ENCODE data around the gene RNH1. TPM values are rescaled to one million over a fixed set of nuclear protein-coding genes. Genes with fewer than 3 reads are reported as not detected.
A peak's percentile ranks its signal among the peaks of the same experiment; 100 is the strongest.

Gene RNH1
- total RNA-seq, 1 donor from 2014 or later: 649 TPM

DNA sequence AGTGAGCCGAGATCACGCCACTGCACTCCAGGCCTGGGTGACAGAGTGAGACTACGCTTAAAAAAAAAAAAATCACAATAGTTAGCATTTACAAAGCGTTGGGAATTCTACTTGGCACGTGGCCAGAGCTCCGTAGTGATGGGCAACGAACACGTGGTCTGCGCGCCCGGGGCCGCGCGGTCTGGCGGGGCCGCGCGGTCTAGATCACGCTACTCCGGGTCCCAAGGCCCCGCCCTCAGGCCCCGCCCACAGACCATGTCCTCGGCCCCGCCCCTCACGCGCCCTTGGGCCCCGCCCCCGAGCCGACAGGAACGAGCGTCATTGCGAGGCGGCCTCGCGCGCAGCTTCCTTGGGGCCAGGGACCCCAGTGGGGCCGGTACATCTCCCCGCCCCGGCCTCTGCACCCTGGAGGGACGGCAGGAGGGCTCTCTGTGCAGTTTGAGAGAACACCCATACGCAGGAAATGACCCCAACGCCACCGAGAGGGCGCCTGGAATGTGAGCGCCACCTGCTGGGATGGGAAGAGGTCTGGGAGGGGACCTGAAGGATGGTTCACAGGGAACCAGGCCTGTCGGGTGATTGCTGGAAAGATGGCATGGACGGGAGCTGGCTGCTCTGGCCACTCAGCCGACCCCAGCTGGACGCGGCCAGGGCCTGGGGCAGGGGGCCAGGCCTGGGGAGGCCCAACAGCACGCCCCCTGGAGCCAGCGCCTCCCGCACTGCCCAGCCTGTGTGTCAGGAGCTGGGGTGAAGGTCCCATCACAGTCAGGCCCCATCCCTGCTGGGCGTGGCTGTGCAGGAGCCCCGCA, 58.9 kb downstream of the RNH1 start:
- H3K4me3 ChIP-seq: peak overlapping the region; percentile 64 to 65

DNA sequence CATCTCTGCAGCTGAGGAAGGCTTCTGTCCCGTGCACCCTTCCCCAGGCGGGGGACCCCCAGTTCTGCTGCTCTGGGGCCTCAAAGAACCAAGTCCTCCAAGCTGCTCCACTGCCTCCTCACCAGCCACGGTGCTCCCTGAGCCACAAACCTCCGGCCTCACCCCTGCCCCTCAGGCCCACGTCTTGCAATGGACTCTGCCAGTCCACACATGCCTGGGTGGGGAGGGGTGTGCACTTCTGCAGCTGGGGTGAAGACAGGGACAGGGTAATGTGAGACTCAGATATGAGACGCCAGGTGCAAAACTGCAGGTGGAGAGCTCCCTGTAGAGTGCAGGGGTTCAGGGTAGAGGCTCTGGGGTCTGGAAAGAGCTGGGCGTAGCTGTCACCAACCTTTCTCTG, 60.2 kb downstream of the RNH1 start:
- Histone ChIP-seq H3K27me3 (no peaks in the 10 kb centered on the region), H3K27ac (no peak overlapping the region), H3K36me3 (no peaks in the 10 kb centered on the region), H3K4me3 (no peak overlapping the region), H3K4me1 (peaks cover 7 to 20% of the 10 kb centered on the region in 2 donors), H3K9me3 (no peaks in the 10 kb centered on the region)
- intact Hi-C loops (cut with DNase I): loop anchor here (5.0 kb wide), 1 partner anchor 140 kb away; the partner anchor contains the start of gene IFITM2
- no peak for DNase-seq (ENCODE audit: low spot score in 2 of 2)
- TF ChIP-seq, protein P1, sequence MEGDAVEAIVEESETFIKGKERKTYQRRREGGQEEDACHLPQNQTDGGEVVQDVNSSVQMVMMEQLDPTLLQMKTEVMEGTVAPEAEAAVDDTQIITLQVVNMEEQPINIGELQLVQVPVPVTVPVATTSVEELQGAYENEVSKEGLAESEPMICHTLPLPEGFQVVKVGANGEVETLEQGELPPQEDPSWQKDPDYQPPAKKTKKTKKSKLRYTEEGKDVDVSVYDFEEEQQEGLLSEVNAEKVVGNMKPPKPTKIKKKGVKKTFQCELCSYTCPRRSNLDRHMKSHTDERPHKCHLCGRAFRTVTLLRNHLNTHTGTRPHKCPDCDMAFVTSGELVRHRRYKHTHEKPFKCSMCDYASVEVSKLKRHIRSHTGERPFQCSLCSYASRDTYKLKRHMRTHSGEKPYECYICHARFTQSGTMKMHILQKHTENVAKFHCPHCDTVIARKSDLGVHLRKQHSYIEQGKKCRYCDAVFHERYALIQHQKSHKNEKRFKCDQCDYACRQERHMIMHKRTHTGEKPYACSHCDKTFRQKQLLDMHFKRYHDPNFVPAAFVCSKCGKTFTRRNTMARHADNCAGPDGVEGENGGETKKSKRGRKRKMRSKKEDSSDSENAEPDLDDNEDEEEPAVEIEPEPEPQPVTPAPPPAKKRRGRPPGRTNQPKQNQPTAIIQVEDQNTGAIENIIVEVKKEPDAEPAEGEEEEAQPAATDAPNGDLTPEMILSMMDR (IDR thresholded peaks at IDR 0.05): no peak

More for the DNA sequence above, 58.9 kb downstream of the RNH1 start:
- H3K27me3 ChIP-seq: no peaks in the 10 kb centered on the region
- TF ChIP-seq, protein P1 (IDR thresholded peaks at IDR 0.05): peak; percentile 82 to 90 (median 83)
- peaks cover 7 to 20% of the 10 kb centered on the region in 2 donors for H3K4me1 ChIP-seq
- H3K9me3 ChIP-seq: no peaks in the 10 kb centered on the region
- peak; percentile 69 to 97 for DNase-seq (ENCODE audit: low spot score in 2 of 2)
- H3K36me3 ChIP-seq: peaks cover 0 to 7% of the 10 kb centered on the region in 2 donors
- intact Hi-C loops (cut with DNase I): loop anchor here (1.0 to 5.0 kb wide), 2 partner anchors 70 to 141 kb away; partner anchors contain the start of gene IFITM2
- H3K27ac ChIP-seq: peak overlapping the region; percentile 84 to 85

DNA sequence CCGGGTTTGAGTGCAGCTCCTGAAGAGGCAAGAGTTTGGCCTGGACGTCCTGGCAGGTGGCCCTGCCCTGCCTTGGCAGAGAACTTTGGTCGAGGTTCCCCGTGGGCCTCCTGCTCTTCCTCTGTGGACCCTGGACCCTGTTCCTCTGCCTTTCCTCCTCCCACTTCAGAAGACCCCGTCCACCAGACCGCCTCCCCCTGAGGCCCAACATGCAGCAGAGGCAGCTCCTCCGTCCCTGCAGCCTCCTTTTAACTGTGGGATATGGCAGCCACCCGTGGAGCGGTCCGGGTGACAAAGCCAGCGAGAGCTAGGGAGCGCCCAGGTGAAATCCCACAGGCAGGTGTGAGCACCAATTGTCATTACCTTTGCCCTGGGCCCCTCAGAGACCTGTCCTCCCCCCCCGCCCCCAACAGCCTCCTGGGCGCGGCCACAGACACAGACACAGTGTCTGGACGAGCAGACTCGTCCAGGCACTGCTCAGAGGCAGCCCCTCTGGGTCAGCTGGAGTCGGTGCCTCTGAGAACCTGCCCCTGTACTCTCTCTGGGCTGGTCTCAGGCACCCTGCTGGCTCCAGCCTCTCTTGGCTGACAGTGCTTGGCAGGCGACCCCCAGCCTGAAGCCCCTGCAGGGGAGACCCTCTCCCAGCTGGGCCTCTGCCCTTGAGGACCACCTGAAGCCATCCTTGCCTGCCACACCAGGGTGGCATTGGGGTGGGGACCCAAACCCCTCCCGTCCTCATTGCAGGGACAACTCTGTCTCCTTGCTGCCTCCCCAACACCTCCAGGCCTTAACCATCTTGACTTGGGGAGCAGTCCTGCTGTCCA, 61.1 kb downstream of the RNH1 start:
- H3K4me3 ChIP-seq: no peak overlapping the region
- intact Hi-C loops (cut with DNase I): loop anchor here (5.0 kb wide), 1 partner anchor 139 kb away; the partner anchor contains the start of gene IFITM2
- DNase-seq (ENCODE audit: low spot score in 2 of 2): no peak
- no peak overlapping the region for H3K27ac ChIP-seq
- H3K4me1 ChIP-seq: peaks cover under 1 to 14% of the 10 kb centered on the region in 2 donors
- H3K9me3 ChIP-seq: no peaks in the 10 kb centered on the region
- no peaks in the 10 kb centered on the region for H3K36me3 ChIP-seq
- no peaks in the 10 kb centered on the region for H3K27me3 ChIP-seq
- TF ChIP-seq, protein P1 (IDR thresholded peaks at IDR 0.05): no peak

Other genes starting within 250 kb of the RNH1 start
- not detected for gene NLRP6, start 228.8 kb downstream of the RNH1 start, total RNA-seq
- gene PGGHG, start 218.1 kb downstream of the RNH1 start, total RNA-seq: 155 TPM
- not detected for gene IFITM5, start 207.7 kb downstream of the RNH1 start, total RNA-seq
- gene IFITM2, start 199.4 kb downstream of the RNH1 start, total RNA-seq: 1,131 TPM
- 650 TPM for gene IFITM1, start 193.2 kb downstream of the RNH1 start, total RNA-seq
- gene IFITM3, start 186.4 kb downstream of the RNH1 start, total RNA-seq: 1,421 TPM
- gene B4GALNT4, start 137.7 kb downstream of the RNH1 start, total RNA-seq: not detected
- not detected for gene PKP3, start 113.0 kb downstream of the RNH1 start, total RNA-seq
- 121 TPM for gene SIGIRR, start 92.2 kb downstream of the RNH1 start, total RNA-seq
- gene ANO9, start 65.2 kb downstream of the RNH1 start, total RNA-seq: 4.0 TPM
- 185 TPM for gene PTDSS2, start 57.0 kb downstream of the RNH1 start, total RNA-seq
- 21.6 TPM for gene HRAS, start 28.3 kb upstream of the RNH1 start, total RNA-seq
- not detected for gene LRRC56, start 30.3 kb upstream of the RNH1 start, total RNA-seq
- gene LMNTD2, start 53.5 kb upstream of the RNH1 start, total RNA-seq: 1.1 TPM
- gene RASSF7, start 53.7 kb upstream of the RNH1 start, total RNA-seq: 3.5 TPM
- 25.4 TPM for gene PHRF1, start 69.2 kb upstream of the RNH1 start, total RNA-seq
- 44.6 TPM for gene IRF7, start 108.7 kb upstream of the RNH1 start, total RNA-seq
- 5.0 TPM for gene CDHR5, start 117.7 kb upstream of the RNH1 start, total RNA-seq
- gene SCT, start 119.9 kb upstream of the RNH1 start, total RNA-seq: not detected
- gene DRD4, start 130.0 kb upstream of the RNH1 start, total RNA-seq: not detected
- 60.5 TPM for gene DEAF1, start 188.0 kb upstream of the RNH1 start, total RNA-seq
- gene TMEM80, start 188.6 kb upstream of the RNH1 start, total RNA-seq: 1.3 TPM
- 76.7 TPM for gene EPS8L2, start 199.0 kb upstream of the RNH1 start, total RNA-seq
- 245 TPM for gene TALDO1, start 240.2 kb upstream of the RNH1 start, total RNA-seq